ENCODE data around the gene MEMO1.
"Not testable (repeated sequence)": the region's sequence is repeated elsewhere in the genome, so short reads cannot be mapped to it uniquely, and the experiment has no call there.

The MEMO1 gene

GRCh38 chr2:31900156-31900555 lies 110.7 kb downstream of the MEMO1 start:
- DNase-seq, result not testable (repeated sequence)

GRCh38 chr2:31898346-31898745 lies 112.5 kb downstream of the MEMO1 start:
- not testable (repeated sequence) for DNase-seq

- not testable (repeated sequence) for DNase-seq
Observed at GRCh38 chr2:31897340-31897739, 113.5 kb downstream of the MEMO1 start.

- no peak for DNase-seq
Observed at GRCh38 chr2:31896293-31896692, 114.5 kb downstream of the MEMO1 start.

- DNase-seq, result no peak
Observed at GRCh38 chr2:31894656-31895055, 116.2 kb downstream of the MEMO1 start.

- no peak for DNase-seq
Observed at GRCh38 chr2:31893094-31893493, 117.7 kb downstream of the MEMO1 start.

GRCh38 chr2:31889044-31889443 lies 121.8 kb downstream of the MEMO1 start:
- DNase-seq, result no peak

- no peak for DNase-seq
Observed at GRCh38 chr2:31888550-31888949, 122.3 kb downstream of the MEMO1 start.

GRCh38 chr2:31886700-31887099 lies 124.1 kb downstream of the MEMO1 start:
- DNase-seq, result no peak

- peak; percentile 16 for DNase-seq
Observed at GRCh38 chr2:31877008-31877407, 133.8 kb downstream of the MEMO1 start.

- DNase-seq, result no peak
Observed at GRCh38 chr2:31874071-31874470, 136.7 kb downstream of the MEMO1 start.

- DNase-seq, result no peak
Observed at GRCh38 chr2:31865215-31865614, 145.6 kb downstream of the MEMO1 start.

- no peak for DNase-seq
Observed at GRCh38 chr2:31863867-31864266, 146.9 kb downstream of the MEMO1 start.

- not testable (repeated sequence) for DNase-seq
Observed at GRCh38 chr2:31863015-31863656, 147.7 kb downstream of the MEMO1 start.

GRCh38 chr2:31859959-31860358 lies 150.8 kb downstream of the MEMO1 start:
- DNase-seq, result no peak

- DNase-seq, result no peak
Observed at GRCh38 chr2:31853521-31853920, 157.3 kb downstream of the MEMO1 start.

GRCh38 chr2:31842150-31842549 lies 168.7 kb downstream of the MEMO1 start:
- DNase-seq, result not testable (repeated sequence)

GRCh38 chr2:31835450-31835849 lies 175.4 kb downstream of the MEMO1 start:
- no peak for DNase-seq

- DNase-seq, result no peak
Observed at GRCh38 chr2:31832363-31832762, 178.4 kb downstream of the MEMO1 start.

- DNase-seq, result no peak
Observed at GRCh38 chr2:31831585-31831984, 179.2 kb downstream of the MEMO1 start.

GRCh38 chr2:31828891-31829290 lies 181.9 kb downstream of the MEMO1 start:
- no peak for DNase-seq

GRCh38 chr2:31823558-31823957 lies 187.2 kb downstream of the MEMO1 start:
- no peak for DNase-seq

GRCh38 chr2:31822587-31822986 lies 188.2 kb downstream of the MEMO1 start:
- DNase-seq, result no peak
